G401 (cell line): ENCODE measurements around the gene RAB44. TPM values are rescaled to one million over a fixed set of nuclear protein-coding genes. Genes with fewer than 3 reads are reported as not detected.

Source experiments
- DNase-seq: peaks from one replicate; pipeline ENCODE4 v3.0.0-alpha.2; 2015; ENCODE audit warnings: low spot score
- in situ Hi-C: cut with HindIII; loops from 2 replicates; pipeline ENCODE4 v1.10.0; 2016; ENCODE audit warnings: low sequenced_read_pairs, mixed read lengths
- total RNA-seq: library from RNA; depleted of rRNA; stranded (reverse); fragments of >200 nt; shearing (Covaris generic); gene quantifications from 2 replicates; pipeline ENCODE4 v1.2.3, GENCODE V29; 2014

RAB44 gene
- total RNA-seq, 1 experiment from 2014 or later = not detected

- DNase-seq = no peak
- in situ Hi-C loops = no loop called here
Observed at GRCh38 chr6:36666287-36666686, 31.3 kb upstream of the RAB44 start.

GRCh38 chr6:36666826-36667591 is 30.6 kb upstream of the RAB44 start:
- in situ Hi-C loops = no loop called here
- DNase-seq = peak; percentile 34

GRCh38 chr6:36668591-36668990 is 29.0 kb upstream of the RAB44 start:
- DNase-seq = no peak
- in situ Hi-C loops = no loop called here

- in situ Hi-C loops = no loop called here
- DNase-seq = no peak
Observed at GRCh38 chr6:36669002-36669401, 28.6 kb upstream of the RAB44 start.

GRCh38 chr6:36670271-36670670 is 27.4 kb upstream of the RAB44 start:
- in situ Hi-C loops = no loop called here
- no peak for DNase-seq

GRCh38 chr6:36671687-36672375 is 25.8 kb upstream of the RAB44 start:
- in situ Hi-C loops = no loop called here
- DNase-seq = no peak

GRCh38 chr6:36673882-36674281 is 23.7 kb upstream of the RAB44 start:
- in situ Hi-C loops = no loop called here
- DNase-seq = no peak

- no peak for DNase-seq
- in situ Hi-C loops = no loop called here
Observed at GRCh38 chr6:36674942-36675341, 22.7 kb upstream of the RAB44 start.

- in situ Hi-C loops = no loop called here
- peak; percentile 13 for DNase-seq
Observed at GRCh38 chr6:36676141-36677058, 21.2 kb upstream of the RAB44 start.

GRCh38 chr6:36677059-36677749 is 20.4 kb upstream of the RAB44 start:
- peak; percentile 37 for DNase-seq
- in situ Hi-C loops = no loop called here

- peak; percentile 43 for DNase-seq
- in situ Hi-C loops = no loop called here
Observed at GRCh38 chr6:36677753-36678487, 19.7 kb upstream of the RAB44 start.

- DNase-seq = peak; percentile 65
- in situ Hi-C loops = no loop called here
Observed at GRCh38 chr6:36678488-36679042, 19.1 kb upstream of the RAB44 start, which contains the start of gene CDKN1A. Gene CDKN1A (plus strand): TSS chr6:36678714. CDS start chr6:36684102, 5,388 bp downstream.

GRCh38 chr6:36679043-36679833 is 18.4 kb upstream of the RAB44 start:
- in situ Hi-C loops = no loop called here
- peak; percentile 50 for DNase-seq

- in situ Hi-C loops = no loop called here
- DNase-seq = no peak
Observed at GRCh38 chr6:36682328-36683144, 15.1 kb upstream of the RAB44 start.

- in situ Hi-C loops = no loop called here
- DNase-seq = no peak
Observed at GRCh38 chr6:36683145-36683655, 14.4 kb upstream of the RAB44 start.

GRCh38 chr6:36683656-36684446 is 13.8 kb upstream of the RAB44 start:
- in situ Hi-C loops = no loop called here

More at GRCh38 chr6:36683656-36684446, 13.8 kb upstream of the RAB44 start:
- no peak for DNase-seq
